ENCODE measurements around the gene CELSR1.

CELSR1 gene

GRCh38 chr22:46459347-46460065 is 77.9 kb downstream of the CELSR1 start:
- ATAC-seq, result no peak
- TF ChIP-seq, protein P1, sequence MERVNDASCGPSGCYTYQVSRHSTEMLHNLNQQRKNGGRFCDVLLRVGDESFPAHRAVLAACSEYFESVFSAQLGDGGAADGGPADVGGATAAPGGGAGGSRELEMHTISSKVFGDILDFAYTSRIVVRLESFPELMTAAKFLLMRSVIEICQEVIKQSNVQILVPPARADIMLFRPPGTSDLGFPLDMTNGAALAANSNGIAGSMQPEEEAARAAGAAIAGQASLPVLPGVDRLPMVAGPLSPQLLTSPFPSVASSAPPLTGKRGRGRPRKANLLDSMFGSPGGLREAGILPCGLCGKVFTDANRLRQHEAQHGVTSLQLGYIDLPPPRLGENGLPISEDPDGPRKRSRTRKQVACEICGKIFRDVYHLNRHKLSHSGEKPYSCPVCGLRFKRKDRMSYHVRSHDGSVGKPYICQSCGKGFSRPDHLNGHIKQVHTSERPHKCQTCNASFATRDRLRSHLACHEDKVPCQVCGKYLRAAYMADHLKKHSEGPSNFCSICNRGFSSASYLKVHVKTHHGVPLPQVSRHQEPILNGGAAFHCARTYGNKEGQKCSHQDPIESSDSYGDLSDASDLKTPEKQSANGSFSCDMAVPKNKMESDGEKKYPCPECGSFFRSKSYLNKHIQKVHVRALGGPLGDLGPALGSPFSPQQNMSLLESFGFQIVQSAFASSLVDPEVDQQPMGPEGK (CRISPR knock-in tag; IDR thresholded peaks at IDR 0.05; ENCODE audit: borderline replicate concordance), result no peak
- no peak for TF ChIP-seq OSR1 (CRISPR knock-in tag; IDR thresholded peaks at IDR 0.05)
- TF ChIP-seq SNAI2 (CRISPR knock-in tag; IDR thresholded peaks at IDR 0.05), result no peak
- no peak for TF ChIP-seq CREB5 (CRISPR knock-in tag; IDR thresholded peaks at IDR 0.05; ENCODE audit: low read depth)
- no peak for TF ChIP-seq TOX (CRISPR knock-in tag; IDR thresholded peaks at IDR 0.05; ENCODE audit: borderline replicate concordance)
- TF ChIP-seq ZNF565 (CRISPR knock-in tag; conservative IDR thresholded peaks at IDR 0.05; ENCODE audit: low read depth), result no peak
- no peak for TF ChIP-seq CSDC2 (CRISPR knock-in tag; IDR thresholded peaks at IDR 0.05)
- TF ChIP-seq POU6F1 (CRISPR knock-in tag; IDR thresholded peaks at IDR 0.05; ENCODE audit: borderline replicate concordance, low read depth), result no peak

DNA sequence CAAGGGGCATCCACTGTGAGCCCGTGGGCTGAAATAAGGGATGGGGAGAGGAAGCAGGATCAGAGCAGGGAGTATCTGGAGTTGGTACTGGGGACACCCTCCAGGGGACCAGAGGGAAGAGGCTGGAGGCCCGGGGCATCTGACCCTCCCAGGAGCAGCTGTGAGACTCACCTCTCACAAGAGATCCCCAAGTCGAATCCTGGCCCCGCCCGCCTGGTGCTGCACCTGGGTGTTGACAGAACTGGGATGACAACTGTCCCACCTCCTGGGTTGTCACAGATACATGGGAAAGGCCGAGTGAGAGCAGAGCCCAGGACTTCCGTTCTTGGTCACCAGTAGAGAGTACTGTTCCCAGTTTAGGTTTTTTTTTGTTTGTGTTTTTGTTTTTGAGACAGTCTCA is 78.9 kb downstream of the CELSR1 start:
- no peak for ATAC-seq
- TF ChIP-seq BACH2 (CRISPR knock-in tag; IDR thresholded peaks at IDR 0.05; ENCODE audit: borderline replicate concordance) (no peak), RARB (CRISPR knock-in tag; IDR thresholded peaks at IDR 0.05) (no peak), ZNF565 (CRISPR knock-in tag; conservative IDR thresholded peaks at IDR 0.05; ENCODE audit: low read depth) (no peak), CREB5 (CRISPR knock-in tag; IDR thresholded peaks at IDR 0.05; ENCODE audit: low read depth) (no peak), PPARA (CRISPR knock-in tag; IDR thresholded peaks at IDR 0.05; ENCODE audit: borderline replicate concordance) (no peak), TOX (CRISPR knock-in tag; IDR thresholded peaks at IDR 0.05; ENCODE audit: borderline replicate concordance) (no peak), ZNF8 (CRISPR knock-in tag; IDR thresholded peaks at IDR 0.05) (no peak), GLIS3 (CRISPR knock-in tag; IDR thresholded peaks at IDR 0.05) (no peak), SNAI2 (CRISPR knock-in tag; IDR thresholded peaks at IDR 0.05) (no peak), TCF4 (CRISPR knock-in tag; IDR thresholded peaks at IDR 0.05; ENCODE audit: borderline replicate concordance) (no peak), ZFP3 (CRISPR knock-in tag; IDR thresholded peaks at IDR 0.05) (no peak), OSR1 (CRISPR knock-in tag; IDR thresholded peaks at IDR 0.05) (no peak), ARNTL (CRISPR knock-in tag; IDR thresholded peaks at IDR 0.05; ENCODE audit: borderline replicate concordance, low read depth) (no peak), POU6F1 (CRISPR knock-in tag; IDR thresholded peaks at IDR 0.05; ENCODE audit: borderline replicate concordance, low read depth) (no peak), ZFP30 (CRISPR knock-in tag; IDR thresholded peaks at IDR 0.05) (no peak), ZNF70 (CRISPR knock-in tag; IDR thresholded peaks at IDR 0.05) (no peak)
- TF ChIP-seq, protein P1 (CRISPR knock-in tag; IDR thresholded peaks at IDR 0.05; ENCODE audit: borderline replicate concordance), result no peak
